GM13976 (cell line): ENCODE data around the gene STIL.

Experiments used
- DNase-seq: peaks from one replicate; pipeline ENCODE4 v3.0.0; 2012; ENCODE audit warnings: low spot score
- CTCF ChIP-seq: IDR thresholded peaks from 2 replicates; pipeline ENCODE4 v1.5.1; 2012; ENCODE audit warnings: borderline replicate concordance, mild to moderate bottlenecking; ENCODE audit not compliant: insufficient read depth; ENCODE audit errors: extremely low read depth, missing control alignments, control extremely low read depth
- in situ Hi-C: fragments of 300-500 bp; cut with MboI; formaldehyde crosslinking; loops from one replicate; pipeline ENCODE4 v1.12.0; 2022; ENCODE audit warnings: low sequenced_read_pairs, mixed read lengths, inconsistent platforms; ENCODE audit not compliant: unreplicated experiment

The STIL gene

DNA sequence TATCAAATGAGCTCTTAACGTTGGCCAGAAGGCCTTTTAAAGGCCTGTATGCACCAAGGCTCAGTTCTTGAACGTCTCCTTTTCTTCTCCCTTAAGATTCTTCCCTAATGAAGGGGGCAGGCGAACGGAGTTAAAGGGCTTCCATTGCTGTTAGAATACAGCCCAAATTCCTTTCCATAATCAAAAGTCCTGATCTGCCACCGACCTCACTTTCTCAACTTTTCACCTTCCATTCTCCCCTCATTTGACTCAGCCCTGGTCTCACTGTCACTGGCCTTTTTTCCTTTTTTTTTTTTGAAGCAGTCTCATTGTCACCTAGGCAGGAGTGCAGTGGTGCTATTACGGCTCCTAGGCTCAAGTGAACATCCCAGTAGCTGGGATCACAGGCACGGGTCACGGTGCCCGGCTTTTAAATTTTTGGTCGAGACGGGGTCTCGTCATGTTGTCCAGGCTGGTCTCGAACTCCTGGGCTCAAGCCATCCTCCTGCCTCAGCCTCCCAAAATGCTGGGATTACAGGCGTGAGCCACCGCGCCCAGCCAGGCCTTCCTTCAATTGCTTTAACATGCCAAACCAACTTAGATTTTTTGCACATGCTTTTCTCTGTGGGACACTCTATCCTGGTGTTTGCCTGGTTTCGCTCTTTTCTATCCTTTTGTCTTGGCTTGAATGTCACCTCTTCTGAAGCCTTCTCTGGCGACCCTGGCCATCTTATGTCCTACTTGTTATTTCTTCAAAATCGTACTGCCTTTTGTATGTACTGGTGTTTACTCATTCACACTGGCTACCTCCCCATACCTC, 19.0 kb upstream of the STIL start:
- no peak for TF ChIP-seq CTCF
- DNase-seq: no peak
- in situ Hi-C loops: no loop called here

DNA sequence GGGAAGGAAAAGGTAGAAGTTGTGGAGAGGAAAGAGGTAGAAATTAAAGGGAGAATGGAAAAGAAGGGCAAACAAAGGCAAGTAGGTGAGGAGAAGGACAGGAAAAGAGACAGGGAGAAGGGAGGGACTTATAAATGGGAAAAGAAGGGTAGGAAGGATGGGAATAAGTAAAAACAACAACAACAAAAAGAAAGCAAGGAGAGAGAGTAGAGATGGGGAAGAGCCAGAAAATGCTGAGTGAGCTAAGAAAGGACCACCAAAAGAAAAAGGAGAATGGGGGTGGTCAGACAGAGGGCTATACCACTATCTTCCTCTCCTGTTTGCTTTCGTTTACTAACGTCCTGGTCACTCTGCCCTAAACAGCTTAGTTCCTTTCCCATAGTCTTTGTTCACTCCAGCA, 17.9 kb upstream of the STIL start:
- in situ Hi-C loops: no loop called here
- no peak for TF ChIP-seq CTCF
- DNase-seq: no peak

- TF ChIP-seq CTCF: no peak
- no peak for DNase-seq
- in situ Hi-C loops: no loop called here
These were observed 16.3 kb upstream of the STIL start for GRCh38 chr1:47330212-47330611.

DNA sequence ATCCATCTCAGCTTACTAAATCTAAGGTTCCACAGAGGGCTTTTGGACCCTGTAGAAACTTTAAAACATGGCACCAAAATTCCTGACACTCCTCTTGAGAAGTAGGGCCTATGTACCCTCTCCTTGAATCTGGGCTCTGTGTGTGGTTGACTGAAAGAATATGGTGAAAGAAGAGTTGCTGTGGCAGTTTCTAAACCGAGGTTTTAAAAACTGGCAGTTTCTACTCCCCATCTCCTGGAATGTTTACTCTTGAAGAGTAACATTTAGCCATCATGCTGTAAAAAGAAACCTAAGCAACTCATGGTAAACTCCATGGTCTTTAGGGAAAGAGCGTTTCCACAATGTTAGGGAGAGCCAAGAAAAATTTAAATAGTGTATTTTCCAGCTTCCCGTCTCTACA, 15.0 kb upstream of the STIL start:
- DNase-seq: no peak
- TF ChIP-seq CTCF: no peak
- in situ Hi-C loops: no loop called here

DNA sequence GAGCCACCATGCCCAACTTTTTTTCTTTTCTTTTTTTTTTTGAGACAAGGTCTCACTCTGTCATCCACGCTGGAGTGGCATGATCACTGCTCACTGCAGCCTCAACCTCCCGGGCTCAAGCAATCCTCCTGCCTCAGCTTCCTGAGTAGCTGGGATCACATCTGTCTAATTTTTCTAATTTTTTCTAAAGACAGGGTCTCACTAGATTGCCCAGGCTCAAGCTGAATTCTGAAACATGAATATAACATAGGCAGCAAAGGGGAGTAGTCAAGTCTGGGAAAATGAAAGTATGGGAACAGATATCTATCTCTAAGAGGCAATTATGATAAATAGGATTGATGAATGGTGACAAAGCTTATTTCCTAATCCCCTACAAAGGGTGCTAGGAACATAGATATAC, 12.3 kb upstream of the STIL start:
- TF ChIP-seq CTCF: no peak
- in situ Hi-C loops: no loop called here
- no peak for DNase-seq

- in situ Hi-C loops: no loop called here
- DNase-seq: no peak
- TF ChIP-seq CTCF: no peak
These were observed 11.6 kb upstream of the STIL start for GRCh38 chr1:47325528-47325927.
